GM18507 (cell line): ENCODE measurements around the gene SHISA7.
"Not testable (repeated sequence)": the region's sequence is repeated elsewhere in the genome, so short reads cannot be mapped to it uniquely, and the experiment has no call there.

Source experiments
- DNase-seq: peaks from one replicate; pipeline ENCODE4 v3.0.0; 2011; ENCODE audit warnings: low read depth; ENCODE audit not compliant: insufficient read length; ENCODE audit errors: extremely low spot score
- FAIRE-seq: peaks from 2 replicates; lab custom pipeline; 2011; peaks lifted over from hg19 to GRCh38; lab: Jason Lieb, UNC

Gene SHISA7

GRCh38 chr19:55451965-55452748 lies 9.1 kb upstream of the SHISA7 start:
- DNase-seq (no peak), FAIRE-seq (no peak)

DNA sequence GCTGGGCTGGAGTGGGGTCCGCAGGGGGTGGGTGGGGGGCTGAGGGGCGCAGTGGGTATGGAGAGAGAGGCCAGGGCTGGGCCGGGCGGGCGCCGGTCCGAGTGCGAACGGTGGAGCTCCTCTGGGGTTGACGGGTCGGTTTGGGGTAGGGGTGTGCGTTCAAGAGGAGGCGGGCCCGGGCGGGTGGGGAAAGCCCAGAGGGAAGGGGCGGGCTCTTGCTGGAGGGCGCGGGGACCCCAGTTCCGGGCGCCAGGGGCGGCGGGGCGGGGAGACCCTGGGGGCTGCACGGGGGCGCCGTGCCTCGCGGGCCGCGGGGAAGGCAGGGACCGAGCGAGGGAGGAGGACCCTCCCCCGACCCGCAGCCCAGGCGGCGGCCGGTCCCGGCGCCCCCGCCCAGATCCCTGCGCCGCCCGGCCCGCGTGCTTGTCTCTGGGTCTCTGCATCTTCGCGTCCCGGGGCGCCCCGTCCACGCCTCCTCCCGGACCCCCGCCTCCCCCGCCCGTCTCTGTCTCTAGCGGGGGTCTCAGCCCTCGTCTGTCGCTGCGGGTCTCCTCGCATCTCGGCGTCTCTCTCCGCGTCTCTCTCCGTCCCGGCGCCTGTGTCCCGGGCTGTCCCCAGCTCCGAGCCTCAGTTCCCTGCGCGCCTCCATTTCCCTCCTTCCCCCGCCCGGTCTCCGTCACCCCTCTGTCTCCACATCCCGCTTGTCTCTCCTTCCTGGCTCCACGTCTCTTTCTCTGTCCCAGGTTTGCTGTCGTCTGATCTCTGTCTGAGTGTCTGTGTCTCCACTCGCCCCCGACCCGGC lies 8.3 kb upstream of the SHISA7 start:
- no peak for DNase-seq
- FAIRE-seq = no peak

- FAIRE-seq (no peak), DNase-seq (no peak)
These were observed 6.4 kb upstream of the SHISA7 start for GRCh38 chr19:55449469-55449868.

DNA sequence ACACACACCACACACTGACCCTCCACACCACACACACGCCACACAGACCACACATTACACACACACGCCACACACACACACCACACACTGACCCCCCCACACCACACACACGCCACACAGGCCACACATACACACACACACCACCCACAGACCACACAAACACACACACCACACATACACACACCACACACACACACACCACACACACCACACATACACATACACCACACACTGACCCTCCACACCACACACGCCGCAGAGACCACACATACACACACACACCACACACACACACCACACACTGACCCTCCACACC lies 5.0 kb upstream of the SHISA7 start:
- not testable (repeated sequence) for DNase-seq, FAIRE-seq

- no peak for FAIRE-seq
- DNase-seq = no peak
These were observed 4.5 kb upstream of the SHISA7 start for GRCh38 chr19:55447421-55448174.

DNA sequence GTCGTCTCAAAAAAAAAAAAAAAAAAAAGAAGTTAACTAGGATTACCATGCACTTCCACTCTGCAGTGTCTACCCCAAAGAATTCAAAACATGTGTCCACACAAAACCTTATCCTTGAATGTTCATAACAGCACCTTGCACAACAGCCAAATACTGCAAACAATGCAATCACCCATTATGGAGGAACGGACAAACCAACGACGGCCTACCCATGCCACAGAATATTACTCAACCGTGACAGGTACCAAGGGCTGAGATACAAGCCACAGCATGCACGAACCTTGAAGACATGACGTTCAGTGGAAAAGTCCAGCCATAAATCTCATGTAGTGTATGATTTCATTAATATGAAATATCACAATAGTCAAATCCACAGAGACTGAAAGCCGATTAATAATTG lies 3.0 kb upstream of the SHISA7 start:
- no peak for FAIRE-seq
- DNase-seq = no peak

DNA sequence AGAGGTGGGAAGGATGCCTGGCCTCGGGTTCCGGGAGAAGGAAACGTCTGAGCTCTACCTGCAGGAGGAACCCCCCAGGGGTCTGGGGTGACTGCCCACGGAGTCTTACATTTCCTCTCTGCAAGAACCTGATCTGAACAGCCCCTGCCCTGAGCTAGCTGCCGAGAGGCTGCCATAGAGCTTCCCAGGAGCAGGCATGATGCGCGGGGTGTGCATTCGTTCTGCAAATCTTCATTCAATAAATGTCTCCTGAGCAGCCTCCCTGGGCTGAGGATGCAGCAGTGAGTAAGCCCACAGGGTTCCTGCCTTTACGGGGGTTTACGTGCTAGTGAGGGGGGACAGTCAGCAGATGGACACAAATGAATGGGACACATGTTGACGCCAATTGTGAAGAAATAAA lies 1.5 kb upstream of the SHISA7 start:
- no peak for DNase-seq
- no peak for FAIRE-seq

GRCh38 chr19:55443824-55444480 lies 852 bp upstream of the SHISA7 start:
- FAIRE-seq = no peak
- no peak for DNase-seq

GRCh38 chr19:55442372-55442961 lies 633 bp downstream of the SHISA7 start:
- no peak for DNase-seq
- FAIRE-seq = no peak

DNA sequence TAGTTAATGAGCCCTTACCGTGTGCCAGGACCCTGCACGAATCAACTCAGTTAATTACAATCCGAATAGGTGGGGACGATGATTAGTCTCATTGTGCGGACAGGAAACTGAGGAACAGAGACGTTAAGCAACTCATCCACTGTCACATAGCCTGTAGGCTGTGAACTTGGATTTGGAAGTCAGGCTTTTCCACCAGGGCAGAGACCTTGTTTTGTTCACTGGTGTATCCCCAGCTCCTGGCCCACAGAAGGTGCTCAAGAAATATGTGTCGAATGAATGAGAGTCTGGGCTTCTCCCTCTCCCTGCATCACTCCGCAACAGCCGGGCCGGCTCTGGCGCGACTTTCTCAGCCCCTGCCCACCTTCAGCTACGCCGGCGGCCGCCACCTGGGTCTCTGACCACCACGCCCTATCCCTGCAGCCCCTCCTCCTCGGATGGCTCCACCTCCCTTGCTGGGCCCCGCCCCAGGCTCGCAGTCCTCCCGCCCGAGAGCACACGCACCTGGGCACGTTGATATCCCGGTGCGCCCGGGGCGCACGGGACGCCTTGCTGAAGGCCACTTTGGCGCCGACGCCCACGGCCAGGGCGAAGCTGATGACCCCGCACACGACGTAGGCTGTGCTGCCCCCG lies 1.3 kb downstream of the SHISA7 start:
- FAIRE-seq = no peak
- no peak for DNase-seq

GRCh38 chr19:55441319-55441691 lies 1.8 kb downstream of the SHISA7 start:
- DNase-seq (no peak), FAIRE-seq (no peak)

- DNase-seq (no peak), FAIRE-seq (no peak)
These were observed 2.5 kb downstream of the SHISA7 start for GRCh38 chr19:55440411-55441105.

DNA sequence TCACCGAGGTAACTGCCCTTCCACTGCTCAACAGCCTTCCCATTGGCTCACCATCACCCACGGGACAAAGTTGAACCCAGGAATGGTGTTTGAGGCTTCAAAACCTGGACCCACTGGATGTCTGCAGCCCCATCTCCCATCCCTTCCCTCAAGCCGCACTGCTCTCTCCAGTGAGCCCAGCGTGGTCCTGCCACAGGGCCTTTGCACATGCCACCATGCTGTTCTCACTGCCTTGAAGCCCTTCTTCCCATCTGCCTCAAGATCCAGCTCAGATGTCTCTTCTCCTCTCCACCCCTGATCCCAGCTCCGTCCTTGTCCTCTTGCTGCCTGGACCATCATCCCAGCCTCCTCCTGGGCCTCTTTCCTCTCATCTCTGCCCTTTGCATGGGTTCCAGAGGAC lies 4.0 kb downstream of the SHISA7 start:
- no peak for DNase-seq
- no peak for FAIRE-seq

DNA sequence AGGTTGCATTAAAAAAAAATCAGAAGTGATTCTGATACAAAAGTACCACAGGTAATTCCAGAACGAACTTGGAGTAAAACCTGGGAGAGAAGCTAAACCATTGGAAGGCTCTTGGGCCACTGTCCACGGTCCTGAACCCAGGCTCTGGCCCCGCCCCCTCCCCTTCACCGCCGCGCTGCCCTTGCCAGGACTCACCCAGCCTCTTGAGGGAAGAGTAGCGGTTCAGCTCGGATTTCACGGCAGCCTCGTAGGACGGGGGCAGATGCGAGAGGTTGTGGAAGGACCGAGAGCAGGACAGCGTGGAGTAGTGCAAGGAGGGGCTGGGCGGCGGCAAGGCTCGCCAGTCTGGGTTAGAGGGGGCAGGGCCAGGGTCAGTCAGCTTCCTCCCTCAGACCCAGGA lies 5.7 kb downstream of the SHISA7 start:
- FAIRE-seq (no peak), DNase-seq (no peak)

GRCh38 chr19:55436847-55437246 lies 6.3 kb downstream of the SHISA7 start:
- no peak for FAIRE-seq
- DNase-seq = no peak

DNA sequence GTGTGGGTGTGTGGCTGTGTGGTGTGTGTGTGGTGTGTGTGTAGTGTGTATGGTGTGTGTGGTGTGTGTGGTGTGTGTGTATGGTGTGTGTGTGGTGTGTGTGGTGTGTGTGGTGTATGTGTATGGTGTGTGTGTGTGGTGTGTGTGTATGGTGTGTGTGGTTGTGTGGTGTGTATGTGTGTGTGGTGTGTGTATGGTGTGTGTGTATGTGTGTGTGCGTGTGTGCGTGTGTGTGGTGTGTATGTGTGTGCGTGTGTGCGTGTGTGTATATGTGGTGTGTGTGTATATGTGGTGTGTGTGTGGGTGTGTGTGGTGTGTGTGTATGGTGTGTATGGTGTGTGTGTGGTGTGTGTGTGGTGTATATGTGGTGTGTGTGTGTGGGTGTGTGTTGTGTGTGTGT lies 8.1 kb downstream of the SHISA7 start:
- FAIRE-seq (peak; percentile 5), DNase-seq (no peak)

DNA sequence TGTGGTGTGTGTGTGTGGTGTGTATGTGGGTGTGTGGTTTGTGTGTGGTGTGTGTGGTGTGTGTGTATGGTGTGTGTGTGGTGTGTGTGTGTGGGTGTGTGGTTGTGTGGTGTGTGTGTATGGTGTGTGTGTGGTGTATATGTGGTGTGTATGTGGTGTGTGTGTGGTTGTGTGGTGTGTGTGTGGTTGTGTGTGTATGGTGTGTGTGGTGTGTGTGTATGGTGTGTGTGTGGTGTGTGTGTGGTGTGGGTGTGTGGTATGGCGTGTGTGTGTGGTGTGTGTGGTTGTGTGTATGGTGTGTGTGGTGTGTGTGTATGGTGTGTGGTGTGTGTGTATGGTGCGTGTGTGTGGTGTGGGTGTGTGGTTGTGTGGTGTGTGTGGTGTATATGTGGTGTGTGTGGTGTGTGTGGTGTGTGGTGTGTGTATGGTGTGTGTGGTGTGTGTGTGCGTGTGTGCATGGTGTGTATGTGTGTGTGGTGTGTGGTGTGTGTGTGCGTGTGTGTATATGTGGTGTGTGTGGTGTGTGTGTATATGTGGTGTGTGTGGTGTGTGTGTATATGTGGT lies 8.7 kb downstream of the SHISA7 start:
- no peak for DNase-seq
- peak; percentile 66 for FAIRE-seq

GRCh38 chr19:55433292-55433691 lies 9.8 kb downstream of the SHISA7 start:
- no peak for FAIRE-seq
- DNase-seq = no peak
